Caki2 (cell line): Measurements from ENCODE around the gene SUMF2. TPM values are rescaled to one million over a fixed set of nuclear protein-coding genes. Genes with fewer than 3 reads are reported as not detected.
"Not testable (repeated sequence)": the region's sequence is repeated elsewhere in the genome, so short reads cannot be mapped to it uniquely, and the experiment has no call there.

ENCODE experiments used
- DNase-seq: peaks from one replicate; pipeline ENCODE4 v3.0.0-alpha.2; 2015; ENCODE audit warnings: low read depth
- in situ Hi-C: cut with HindIII; loops from 2 replicates; pipeline ENCODE4 v1.10.0; 2016; ENCODE audit warnings: low sequenced_read_pairs, low pct_unique_long_range_greater_than_20kb, mixed read lengths
- total RNA-seq: library from RNA; depleted of rRNA; stranded (reverse); fragments of >200 nt; shearing (Covaris generic); gene quantifications from 2 replicates; pipeline ENCODE4 v1.2.3, GENCODE V29; 2014; ENCODE audit warnings: low replicate concordance

The SUMF2 gene
- total RNA-seq, 1 experiment from 2014 or later: 239 TPM

- peak; percentile 99 for DNase-seq
- in situ Hi-C loops: no loop called here
Observed at GRCh38 chr7:56051339-56052191, 12.5 kb upstream of the SUMF2 start, which contains the start of the genes CCT6A and PSPH. TSS of gene CCT6A (plus strand) at chr7:56051765. CDS start at chr7:56051849, 84 bp downstream. TSS of gene PSPH (minus strand) at chr7:56051444. CDS start at chr7:56021212, 30,232 bp downstream.

GRCh38 chr7:56053379-56053778 lies 10.7 kb upstream of the SUMF2 start:
- no peak for DNase-seq
- in situ Hi-C loops: no loop called here

- in situ Hi-C loops: no loop called here
- no peak for DNase-seq
Observed at GRCh38 chr7:56053993-56054392, 10.1 kb upstream of the SUMF2 start.

- in situ Hi-C loops: no loop called here
- DNase-seq: peak; percentile 40
Observed at GRCh38 chr7:56062382-56062781, 1.7 kb upstream of the SUMF2 start.

GRCh38 chr7:56063500-56063881 lies 595 bp upstream of the SUMF2 start:
- no peak for DNase-seq
- in situ Hi-C loops: no loop called here

- DNase-seq, in situ Hi-C loops: not testable (repeated sequence)
Observed at GRCh38 chr7:56066376-56066775, 2.3 kb downstream of the SUMF2 start.

GRCh38 chr7:56074371-56074791 lies 10.3 kb downstream of the SUMF2 start:
- in situ Hi-C loops: no loop called here
- DNase-seq: peak; percentile 80

- DNase-seq: no peak
- in situ Hi-C loops: no loop called here
Observed at GRCh38 chr7:56077681-56078080, 13.6 kb downstream of the SUMF2 start.

GRCh38 chr7:56078196-56078595 lies 14.1 kb downstream of the SUMF2 start:
- no peak for DNase-seq
- in situ Hi-C loops: no loop called here

- DNase-seq: no peak
- in situ Hi-C loops: no loop called here
Observed at GRCh38 chr7:56079450-56080185, 15.5 kb downstream of the SUMF2 start.

GRCh38 chr7:56080726-56081435 lies 16.8 kb downstream of the SUMF2 start:
- in situ Hi-C loops, DNase-seq: not testable (repeated sequence)

- in situ Hi-C loops: no loop called here
- DNase-seq: no peak
Observed at GRCh38 chr7:56081626-56082340, 17.7 kb downstream of the SUMF2 start.

- DNase-seq: no peak
- in situ Hi-C loops: no loop called here
Observed at GRCh38 chr7:56083150-56083785, 19.2 kb downstream of the SUMF2 start.

- no peak for DNase-seq
- in situ Hi-C loops: no loop called here
Observed at GRCh38 chr7:56086761-56087160, 22.7 kb downstream of the SUMF2 start.

- in situ Hi-C loops: no loop called here
Observed at GRCh38 chr7:56087445-56087844, 23.4 kb downstream of the SUMF2 start.

GRCh38 chr7:56091591-56091990 lies 27.5 kb downstream of the SUMF2 start:
- in situ Hi-C loops: no loop called here
- no peak for DNase-seq

More at GRCh38 chr7:56087445-56087844, 23.4 kb downstream of the SUMF2 start:
- DNase-seq: no peak

- DNase-seq, in situ Hi-C loops: not testable (repeated sequence)
Observed at GRCh38 chr7:56092388-56092787, 28.3 kb downstream of the SUMF2 start.
